Measurements from ENCODE around the gene PHACTR1.

Gene PHACTR1

DNA sequence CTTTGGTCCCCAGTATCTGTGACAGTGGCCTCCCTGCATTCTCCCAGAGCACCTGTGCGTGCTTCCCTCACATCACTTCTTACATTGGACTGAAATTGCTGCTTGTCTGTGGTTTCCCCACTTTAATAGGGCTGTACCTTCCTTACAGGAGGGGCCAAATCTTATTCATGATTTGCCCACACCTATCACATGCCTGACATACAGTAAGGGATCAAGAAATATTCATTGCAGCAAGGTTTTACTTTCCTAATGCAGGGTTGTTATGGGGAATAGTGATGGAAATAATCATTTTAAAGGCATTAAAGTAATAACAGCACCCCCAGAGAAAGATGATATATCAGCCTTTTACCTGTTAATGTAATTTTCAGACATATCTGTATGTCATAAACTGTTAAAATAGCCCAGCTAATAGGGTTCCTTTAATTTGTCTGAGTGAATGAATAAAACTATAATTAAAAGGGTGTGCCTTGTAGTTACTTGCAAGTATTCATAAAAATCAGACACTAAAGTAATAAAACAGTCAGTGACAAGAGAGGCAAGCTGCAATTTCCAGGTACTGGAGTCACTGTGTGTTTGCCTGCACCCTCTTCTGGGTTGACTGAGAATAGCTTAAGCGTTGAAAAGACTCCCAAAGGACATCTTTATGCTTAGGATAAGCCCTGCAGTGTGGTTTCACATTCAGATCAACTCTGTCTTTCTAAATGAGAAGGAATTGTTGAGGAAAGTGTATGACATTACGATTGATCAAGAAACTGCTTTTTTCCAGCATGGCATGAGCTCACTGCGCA lies 182.7 kb downstream of the PHACTR1 start:
- POLR2A ChIA-PET (ENCODE audit: low non-redundant PET): no interaction called here
- TF ChIP-seq, protein P1, sequence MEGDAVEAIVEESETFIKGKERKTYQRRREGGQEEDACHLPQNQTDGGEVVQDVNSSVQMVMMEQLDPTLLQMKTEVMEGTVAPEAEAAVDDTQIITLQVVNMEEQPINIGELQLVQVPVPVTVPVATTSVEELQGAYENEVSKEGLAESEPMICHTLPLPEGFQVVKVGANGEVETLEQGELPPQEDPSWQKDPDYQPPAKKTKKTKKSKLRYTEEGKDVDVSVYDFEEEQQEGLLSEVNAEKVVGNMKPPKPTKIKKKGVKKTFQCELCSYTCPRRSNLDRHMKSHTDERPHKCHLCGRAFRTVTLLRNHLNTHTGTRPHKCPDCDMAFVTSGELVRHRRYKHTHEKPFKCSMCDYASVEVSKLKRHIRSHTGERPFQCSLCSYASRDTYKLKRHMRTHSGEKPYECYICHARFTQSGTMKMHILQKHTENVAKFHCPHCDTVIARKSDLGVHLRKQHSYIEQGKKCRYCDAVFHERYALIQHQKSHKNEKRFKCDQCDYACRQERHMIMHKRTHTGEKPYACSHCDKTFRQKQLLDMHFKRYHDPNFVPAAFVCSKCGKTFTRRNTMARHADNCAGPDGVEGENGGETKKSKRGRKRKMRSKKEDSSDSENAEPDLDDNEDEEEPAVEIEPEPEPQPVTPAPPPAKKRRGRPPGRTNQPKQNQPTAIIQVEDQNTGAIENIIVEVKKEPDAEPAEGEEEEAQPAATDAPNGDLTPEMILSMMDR (conservative IDR thresholded peaks at IDR 0.05; ENCODE audit: low read depth): no peak
- no peak overlapping the region for H3K27ac ChIP-seq
- CTCF ChIA-PET: interaction anchor here (0.7 to 0.8 kb wide), 2 partner anchors 160 to 189 kb away, joined by 3 read pairs; no protein-coding TSS in a partner anchor
- DNase-seq (ENCODE audit: low spot score): no peak

DNA sequence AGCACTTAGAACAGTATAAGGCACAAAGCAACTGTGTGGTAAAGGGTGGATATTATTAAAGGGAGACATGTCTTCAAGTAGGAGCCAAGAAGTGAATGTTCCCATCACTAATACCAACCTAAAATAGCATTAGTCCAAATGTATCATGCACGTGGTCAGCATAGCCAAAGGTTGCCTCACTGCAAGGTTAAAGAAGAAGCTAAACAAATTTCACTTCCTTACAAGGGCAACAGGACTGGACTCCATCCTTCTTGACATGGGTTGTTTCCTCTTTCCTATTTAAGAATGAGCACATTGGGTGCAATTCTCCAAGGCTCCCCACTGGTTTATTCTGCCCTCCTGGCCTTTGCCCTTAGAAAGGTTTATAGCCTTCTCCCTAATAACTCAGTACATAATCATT lies 186.7 kb downstream of the PHACTR1 start:
- H3K27ac ChIP-seq: no peak overlapping the region
- DNase-seq (ENCODE audit: low spot score): no peak
- TF ChIP-seq, protein P1 (conservative IDR thresholded peaks at IDR 0.05; ENCODE audit: low read depth): no peak
- ChIA-PET POLR2A (ENCODE audit: low non-redundant PET) (no interaction called here), CTCF (interaction anchor here (1.3 kb wide), 1 partner anchor 8 kb away, joined by 4 read pairs; no protein-coding TSS in a partner anchor)

DNA sequence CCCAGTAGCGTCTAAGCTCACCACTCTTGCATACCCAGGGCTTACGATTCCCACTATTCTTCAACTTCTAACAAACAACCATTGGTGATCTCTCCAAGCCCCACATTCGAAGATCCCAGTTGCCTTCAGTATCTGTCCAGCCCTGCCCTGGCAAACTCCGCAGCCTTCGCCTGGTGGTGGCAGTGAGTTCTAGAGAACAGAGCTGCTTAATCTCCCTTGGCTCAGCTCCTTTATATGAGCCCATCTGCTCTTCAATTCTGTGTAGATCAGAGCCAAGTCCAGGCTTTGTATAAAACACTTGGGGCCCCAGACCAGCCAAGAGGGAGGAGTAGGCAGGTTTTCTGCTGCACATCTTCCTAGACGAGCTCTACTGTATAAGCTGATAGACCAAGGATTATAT lies 193.3 kb downstream of the PHACTR1 start:
- H3K27ac ChIP-seq: no peak overlapping the region
- TF ChIP-seq, protein P1 (conservative IDR thresholded peaks at IDR 0.05; ENCODE audit: low read depth): no peak
- POLR2A ChIA-PET (ENCODE audit: low non-redundant PET): interaction anchor here (0.6 kb wide), 1 partner anchor 290 kb away, joined by 4 read pairs; no protein-coding TSS in a partner anchor
- DNase-seq (ENCODE audit: low spot score): no peak
- CTCF ChIA-PET: interaction anchor here (0.7 kb wide), 1 partner anchor 412 kb away, joined by 3 read pairs; no protein-coding TSS in a partner anchor

DNA sequence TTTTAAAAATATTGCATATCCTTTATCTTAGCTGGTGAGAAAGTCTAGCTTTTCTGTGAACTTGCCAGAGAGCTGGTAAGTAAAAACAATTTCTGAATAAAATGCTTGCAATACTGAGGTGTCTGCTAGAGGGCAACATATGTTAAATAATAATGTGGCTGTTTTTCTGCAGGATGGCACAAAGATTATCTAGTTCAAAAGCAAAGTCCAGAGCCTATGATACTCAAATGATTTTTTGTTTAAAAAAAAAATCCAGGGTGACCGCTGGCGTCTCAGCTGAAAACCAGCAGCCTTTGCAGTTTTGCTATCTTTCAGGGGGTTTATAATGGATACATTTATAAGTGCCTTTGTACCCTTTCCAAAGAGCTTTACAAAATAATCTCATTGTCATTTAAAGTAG lies 194.9 kb downstream of the PHACTR1 start:
- no peak overlapping the region for H3K27ac ChIP-seq
- CTCF ChIA-PET: interaction anchor here (0.5 to 1.5 kb wide), 9 partner anchors 9 to 1336 kb away, joined by 3 to 5 read pairs (median 4); no protein-coding TSS in a partner anchor
- DNase-seq (ENCODE audit: low spot score): no peak
- POLR2A ChIA-PET (ENCODE audit: low non-redundant PET): no interaction called here
- TF ChIP-seq, protein P1 (conservative IDR thresholded peaks at IDR 0.05; ENCODE audit: low read depth): peak; percentile 50

DNA sequence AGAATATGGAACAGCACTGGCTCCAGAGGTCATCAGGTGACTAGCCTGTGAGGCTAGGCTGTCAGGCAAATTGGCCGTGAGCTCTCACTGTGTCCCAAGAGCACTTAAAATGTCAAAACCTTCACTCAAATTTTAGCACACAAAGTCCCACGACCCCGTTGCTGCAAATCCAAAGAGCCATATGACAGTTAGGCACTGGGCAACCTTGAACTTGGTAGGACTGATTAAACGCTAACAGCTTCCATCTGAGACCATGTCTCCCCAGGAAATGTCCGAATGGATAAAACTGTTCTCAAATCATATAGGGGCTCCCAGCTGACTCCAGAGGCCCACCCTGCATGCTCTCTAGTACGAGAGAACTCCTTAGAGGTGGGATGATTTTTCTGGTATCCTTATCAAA lies 196.6 kb downstream of the PHACTR1 start:
- no peak overlapping the region for H3K27ac ChIP-seq
- TF ChIP-seq, protein P1 (conservative IDR thresholded peaks at IDR 0.05; ENCODE audit: low read depth): no peak
- POLR2A ChIA-PET (ENCODE audit: low non-redundant PET): no interaction called here
- DNase-seq (ENCODE audit: low spot score): no peak
- CTCF ChIA-PET: interaction anchor here (0.6 kb wide), 1 partner anchor 420 kb away, joined by 3 read pairs; no protein-coding TSS in a partner anchor

DNA sequence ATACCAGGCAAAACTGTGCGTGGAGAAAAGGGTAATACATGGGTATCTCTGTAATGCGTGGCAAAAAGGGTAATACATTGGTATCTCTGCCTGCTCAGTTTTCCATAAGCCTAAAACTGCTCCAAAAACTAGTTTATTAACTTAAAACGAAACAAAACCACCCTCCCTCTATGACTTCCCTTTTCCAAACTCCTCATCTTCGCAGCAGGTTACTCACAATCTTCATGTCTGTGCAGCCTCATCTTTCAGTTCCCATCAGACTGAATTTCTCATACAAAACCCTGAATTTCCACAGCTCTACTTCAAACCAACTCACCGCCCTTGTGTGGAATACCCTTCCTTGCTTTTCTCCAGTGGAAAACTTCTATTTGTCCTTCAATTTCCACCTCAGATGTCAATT lies 199.4 kb downstream of the PHACTR1 start:
- ChIA-PET CTCF (interaction anchor here (0.6 to 0.7 kb wide), 2 partner anchors 11 to 424 kb away, joined by 3 read pairs; no protein-coding TSS in a partner anchor), POLR2A (ENCODE audit: low non-redundant PET) (no interaction called here)
- TF ChIP-seq, protein P1 (conservative IDR thresholded peaks at IDR 0.05; ENCODE audit: low read depth): no peak
- H3K27ac ChIP-seq: no peak overlapping the region
- no peak for DNase-seq (ENCODE audit: low spot score)
